Tibial nerve (tissue), 4 donors: Measurements from ENCODE around the gene RBM20. TPM values are rescaled to one million over a fixed set of nuclear protein-coding genes. Genes with fewer than 3 reads are reported as not detected.

Experiments used
- DNase-seq, 2 donors: peaks; one replicate each; pipeline ENCODE4 v3.0.0-alpha.2; 2019; ENCODE audit warnings: low spot score in 2 of 2
- H3K27ac ChIP-seq, 4 donors: fragments of 200-600 bp; sonication (generic) in 3 of 4; one replicate each; pipeline ENCODE4 v1.5.1; 2017 to 2019; ENCODE audit warnings: mild to moderate bottlenecking in 1 of 4
- H3K27me3 ChIP-seq, 2 donors: fragments of 200-600 bp; sonication (generic) in 1 of 2; one replicate each; pipeline versions ENCODE4 v1.5.1 to v1.6.0; 2017 to 2019
- H3K36me3 ChIP-seq, 3 donors: fragments of 200-600 bp; sonication (generic); one replicate each; pipeline ENCODE4 v1.5.1; 2018 to 2019
- H3K4me1 ChIP-seq, 4 donors: fragments of 200-600 bp; sonication (generic) in 3 of 4; one replicate each; pipeline ENCODE4 v1.5.1; 2017 to 2019
- H3K4me3 ChIP-seq, 4 donors: fragments of 200-600 bp; sonication (generic) in 3 of 4; one replicate each; pipeline ENCODE4 v1.5.1; 2017 to 2019; ENCODE audit warnings: mild to moderate bottlenecking in 1 of 4, moderate library complexity in 1 of 4
- H3K9me3 ChIP-seq, 4 donors: fragments of 200-600 bp; sonication (generic) in 3 of 4; one replicate each; pipeline ENCODE4 v1.5.1; 2017 to 2019
- CTCF ChIP-seq, 5 experiments: fragments of 200-600 bp in 3 of 5; fragments of 450-650 bp in 2 of 5; sonication (generic) in 3 of 5; IDR thresholded peaks; one replicate each; pipeline ENCODE4 v1.5.1; 2016 to 2019; ENCODE audit warnings: antibody characterized with exemption in 5 of 5, mild to moderate bottlenecking in 3 of 5, moderate library complexity in 2 of 5
- EP300 ChIP-seq, 2 donors: sonication (generic); formaldehyde crosslinking; IDR thresholded peaks; one replicate each; pipeline ENCODE4 v1.6.1; 2017; ENCODE audit warnings: antibody characterized with exemption in 2 of 2, mild to moderate bottlenecking in 1 of 2
- POLR2A ChIP-seq, 2 donors: fragments of 450-650 bp; IDR thresholded peaks; one replicate each; pipeline ENCODE4 v1.6.1; 2017; ENCODE audit warnings: antibody characterized with exemption in 2 of 2, mild to moderate bottlenecking in 2 of 2, moderate library complexity in 2 of 2
- WGBS, 2 donors: methylation state at CpG; one replicate each; pipeline ENCODE4 v1.1.5; 2018; 5-methylcytosine and 5-hydroxymethylcytosine counted together
- total RNA-seq, 4 donors: library from RNA; depleted of rRNA; stranded (reverse); fragments of >200 nt; gene quantifications; one replicate each; pipeline ENCODE4 v1.1.0, GENCODE V29; 2016

Gene RBM20
- total RNA-seq, 4 donors from 2014 or later, result 1.3 to 8.7 (median 2.7) TPM

GRCh38 chr10:110833234-110833940, 189.3 kb downstream of the RBM20 start:
- H3K4me3 ChIP-seq, result no peak overlapping the region
- peaks cover 0 to 38% (median 11%) of the 10 kb centered on the region in 4 donors for H3K4me1 ChIP-seq
- no peak overlapping the region for H3K27ac ChIP-seq
- 86% methylated on average over 12 of the region's 13 CpGs for WGBS, 2 donors
- no peaks in the 10 kb centered on the region for H3K9me3 ChIP-seq
- no peaks in the 10 kb centered on the region for H3K27me3 ChIP-seq
- no peaks in the 10 kb centered on the region for H3K36me3 ChIP-seq
- no peak for TF ChIP-seq CTCF (IDR thresholded peaks at IDR 0.05)
- TF ChIP-seq POLR2A (IDR thresholded peaks at IDR 0.05), result no peak
- no peak for TF ChIP-seq EP300 (IDR thresholded peaks at IDR 0.05)
- DNase-seq, result no peak

- no peaks in the 10 kb centered on the region for H3K27me3 ChIP-seq
- H3K9me3 ChIP-seq, result no peaks in the 10 kb centered on the region
- H3K4me3 ChIP-seq, result no peak overlapping the region
- H3K27ac ChIP-seq, result peak overlapping the region in 1 of 4 donors; percentile 37
- TF ChIP-seq CTCF (IDR thresholded peaks at IDR 0.05), result no peak
- TF ChIP-seq POLR2A (IDR thresholded peaks at IDR 0.05), result no peak
- no peak for TF ChIP-seq EP300 (IDR thresholded peaks at IDR 0.05)
- peaks cover 0 to 42% (median 11%) of the 10 kb centered on the region in 4 donors for H3K4me1 ChIP-seq
- WGBS, 2 donors, result 85 to 86% methylated on average over 14 of the region's 14 CpGs
- DNase-seq, result no peak
- H3K36me3 ChIP-seq, result no peaks in the 10 kb centered on the region
Observed at GRCh38 chr10:110833941-110834628, 189.9 kb downstream of the RBM20 start.

GRCh38 chr10:110834629-110835301, 190.6 kb downstream of the RBM20 start:
- no peak for DNase-seq
- peaks cover 0 to 44% (median 11%) of the 10 kb centered on the region in 4 donors for H3K4me1 ChIP-seq
- 47 to 49% methylated on average over 6 of the region's 6 CpGs for WGBS, 2 donors
- H3K4me3 ChIP-seq, result no peak overlapping the region
- no peaks in the 10 kb centered on the region for H3K9me3 ChIP-seq
- H3K36me3 ChIP-seq, result no peaks in the 10 kb centered on the region
- no peaks in the 10 kb centered on the region for H3K27me3 ChIP-seq
- H3K27ac ChIP-seq, result peak overlapping the region in 1 of 4 donors; percentile 37
- TF ChIP-seq CTCF (IDR thresholded peaks at IDR 0.05) (no peak), EP300 (IDR thresholded peaks at IDR 0.05) (no peak), POLR2A (IDR thresholded peaks at IDR 0.05) (no peak)

GRCh38 chr10:110835841-110836240, 191.7 kb downstream of the RBM20 start:
- 61 to 69% methylated on average over 7 of the region's 7 CpGs for WGBS, 2 donors
- Histone ChIP-seq H3K27ac (peak overlapping the region in 1 of 4 donors; percentile 47), H3K36me3 (no peaks in the 10 kb centered on the region), H3K27me3 (no peaks in the 10 kb centered on the region), H3K9me3 (no peaks in the 10 kb centered on the region), H3K4me1 (peaks cover 0 to 55% (median 14%) of the 10 kb centered on the region in 4 donors), H3K4me3 (no peak overlapping the region)
- no peak for DNase-seq
- no peak for TF ChIP-seq EP300 (IDR thresholded peaks at IDR 0.05)
- no peak for TF ChIP-seq POLR2A (IDR thresholded peaks at IDR 0.05)
- TF ChIP-seq CTCF (IDR thresholded peaks at IDR 0.05), result no peak
